AG10803 (cell line): ENCODE results near the gene SF3A1.
A peak's percentile ranks its signal among the peaks of the same experiment; 100 is the strongest.

Experiments
- DNase-seq: peaks from one replicate; pipeline ENCODE4 v3.0.0; 2010; ENCODE audit warnings: low read depth
- H3K4me3 ChIP-seq: 2 replicates; pipeline ENCODE4 v1.5.1; 2011; ENCODE audit warnings: mild to moderate bottlenecking, low read length, control low read depth
- CTCF ChIP-seq: conservative IDR thresholded peaks from 2 replicates; pipeline ENCODE4 v1.5.1; 2011; ENCODE audit warnings: mild to moderate bottlenecking, low read length, control low read depth, inconsistent platforms

SF3A1 gene

GRCh38 chr22:30334646-30335045 is 22.0 kb downstream of the SF3A1 start:
- no peak for DNase-seq
- TF ChIP-seq CTCF: no peak
- H3K4me3 ChIP-seq: no peak overlapping the region

DNA sequence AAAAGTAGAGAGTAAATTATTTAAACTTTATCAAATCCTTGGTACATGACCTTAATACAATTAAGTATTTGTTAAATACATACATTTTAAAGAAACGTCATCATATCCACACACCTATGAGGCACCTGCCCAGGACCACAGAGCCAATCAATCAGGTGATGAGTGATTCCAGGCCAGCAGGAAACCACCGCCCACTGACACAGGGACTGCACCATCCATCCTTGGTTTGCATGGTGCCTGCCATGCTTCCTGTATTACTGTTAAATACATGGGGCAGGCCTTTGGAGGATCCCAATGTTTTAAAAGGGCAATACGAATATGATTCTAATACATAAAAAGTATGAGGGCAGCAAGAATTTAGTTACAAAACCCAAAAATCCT is 23.0 kb downstream of the SF3A1 start:
- no peak for TF ChIP-seq CTCF
- DNase-seq: no peak

GRCh38 chr22:30332994-30333706 is 23.5 kb downstream of the SF3A1 start:
- no peak for TF ChIP-seq CTCF
- DNase-seq: no peak
- H3K4me3 ChIP-seq: no peak overlapping the region

More for the DNA sequence above, 23.0 kb downstream of the SF3A1 start:
- H3K4me3 ChIP-seq: no peak overlapping the region

GRCh38 chr22:30332551-30332950 is 24.1 kb downstream of the SF3A1 start:
- no peak for TF ChIP-seq CTCF
- H3K4me3 ChIP-seq: no peak overlapping the region
- no peak for DNase-seq

- no peak for TF ChIP-seq CTCF
- peak; percentile 52 for DNase-seq
These were observed 28.1 kb downstream of the SF3A1 start for GRCh38 chr22:30328466-30329049.

GRCh38 chr22:30327864-30328345 is 28.8 kb downstream of the SF3A1 start:
- TF ChIP-seq CTCF: no peak
- DNase-seq: no peak
- no peak overlapping the region for H3K4me3 ChIP-seq

More at GRCh38 chr22:30328466-30329049, 28.1 kb downstream of the SF3A1 start:
- H3K4me3 ChIP-seq: no peak overlapping the region
